ENCODE measurements around the gene SPRY4. TPM values are rescaled to one million over a fixed set of nuclear protein-coding genes. Genes with fewer than 3 reads are reported as not detected.

The SPRY4 gene
- total and polyA plus RNA-seq, 2 of the 13 experiments (the other 11 are each of a cell fraction or from before 2014, with no cell fraction given): 8.9 to 17.8 TPM

DNA sequence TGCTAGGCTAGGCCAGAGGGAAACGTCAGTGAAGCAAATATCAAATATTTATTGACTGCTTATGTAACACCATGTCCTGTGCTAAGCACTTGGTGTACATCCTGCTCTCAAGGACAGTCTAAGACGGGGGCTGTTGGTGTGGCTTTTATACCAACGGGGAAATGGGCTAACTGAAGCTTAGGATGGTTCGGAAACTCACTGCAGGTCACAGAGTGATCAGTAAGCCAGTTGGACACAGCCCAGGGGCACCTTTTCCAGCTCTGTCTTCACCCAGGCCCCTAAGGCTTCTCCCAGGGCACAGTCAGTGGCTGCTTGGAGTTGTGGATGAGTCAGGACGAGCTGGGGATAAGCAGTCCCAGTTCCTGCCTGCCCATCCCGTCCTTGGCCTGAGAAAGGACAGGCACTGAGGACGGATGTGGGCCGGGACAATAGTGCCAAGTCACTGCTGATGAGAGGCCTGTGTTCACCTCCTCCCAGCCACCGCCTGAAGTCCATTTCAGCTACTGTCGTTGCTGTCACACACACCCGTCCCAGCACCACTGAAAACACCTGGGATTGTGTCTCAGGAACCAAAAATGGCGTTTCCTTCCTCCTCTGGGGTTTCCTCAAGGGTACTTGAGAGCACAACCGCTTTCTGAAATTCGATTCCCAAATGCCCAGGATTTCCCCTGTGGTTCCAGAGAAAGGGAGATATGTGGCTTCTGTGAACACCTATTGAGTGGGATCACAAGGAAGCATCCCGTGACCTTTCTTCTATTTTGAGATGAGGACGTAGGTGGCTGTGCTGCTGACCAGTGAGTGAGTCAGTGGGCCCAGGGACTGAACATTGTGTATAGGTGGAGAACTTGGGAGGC, 17.5 kb upstream of the SPRY4 start (continued):
- TF ChIP-seq, protein P1, sequence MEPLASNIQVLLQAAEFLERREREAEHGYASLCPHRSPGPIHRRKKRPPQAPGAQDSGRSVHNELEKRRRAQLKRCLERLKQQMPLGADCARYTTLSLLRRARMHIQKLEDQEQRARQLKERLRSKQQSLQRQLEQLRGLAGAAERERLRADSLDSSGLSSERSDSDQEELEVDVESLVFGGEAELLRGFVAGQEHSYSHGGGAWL (CRISPR knock-in tag; IDR thresholded peaks at IDR 0.05): 0 out of 2 replicates have a peak, but pooled peaks have one; percentile 38
- TF ChIP-seq HES4 (CRISPR knock-in tag; IDR thresholded peaks at IDR 0.05; ENCODE audit: borderline replicate concordance) (no peak), ZKSCAN5 (CRISPR knock-in tag; IDR thresholded peaks at IDR 0.05) (0 out of 2 replicates have a peak, but pooled peaks have one; percentile 48), RORA (CRISPR knock-in tag; IDR thresholded peaks at IDR 0.05) (no peak), ZNF543 (CRISPR knock-in tag; IDR thresholded peaks at IDR 0.05) (no peak), ZNF577 (CRISPR knock-in tag; IDR thresholded peaks at IDR 0.05; ENCODE audit: borderline replicate concordance, low read depth) (no peak), ZNF562 (CRISPR knock-in tag; IDR thresholded peaks at IDR 0.05; ENCODE audit: borderline replicate concordance) (no peak), TAF1 (CRISPR knock-in tag; IDR thresholded peaks at IDR 0.05) (peak; percentile 54; the same call in 1 of the 2 replicates), GABPA (IDR thresholded peaks at IDR 0.05; ENCODE audit: low read depth, low read length) (no peak), GABPA (CRISPR knock-in tag; IDR thresholded peaks at IDR 0.05; ENCODE audit: low read depth) (0 out of 2 replicates have a peak, but pooled peaks have one; percentile 17), POLR2G (IDR thresholded peaks at IDR 0.05; ENCODE audit: low read depth, low read length) (peak; percentile 77), HOXA3 (CRISPR knock-in tag; IDR thresholded peaks at IDR 0.05) (peak; percentile 66)
- TF ChIP-seq, protein P2, sequence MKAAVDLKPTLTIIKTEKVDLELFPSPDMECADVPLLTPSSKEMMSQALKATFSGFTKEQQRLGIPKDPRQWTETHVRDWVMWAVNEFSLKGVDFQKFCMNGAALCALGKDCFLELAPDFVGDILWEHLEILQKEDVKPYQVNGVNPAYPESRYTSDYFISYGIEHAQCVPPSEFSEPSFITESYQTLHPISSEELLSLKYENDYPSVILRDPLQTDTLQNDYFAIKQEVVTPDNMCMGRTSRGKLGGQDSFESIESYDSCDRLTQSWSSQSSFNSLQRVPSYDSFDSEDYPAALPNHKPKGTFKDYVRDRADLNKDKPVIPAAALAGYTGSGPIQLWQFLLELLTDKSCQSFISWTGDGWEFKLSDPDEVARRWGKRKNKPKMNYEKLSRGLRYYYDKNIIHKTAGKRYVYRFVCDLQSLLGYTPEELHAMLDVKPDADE (CRISPR knock-in tag; IDR thresholded peaks at IDR 0.05): no peak
- TF ChIP-seq, protein P3, sequence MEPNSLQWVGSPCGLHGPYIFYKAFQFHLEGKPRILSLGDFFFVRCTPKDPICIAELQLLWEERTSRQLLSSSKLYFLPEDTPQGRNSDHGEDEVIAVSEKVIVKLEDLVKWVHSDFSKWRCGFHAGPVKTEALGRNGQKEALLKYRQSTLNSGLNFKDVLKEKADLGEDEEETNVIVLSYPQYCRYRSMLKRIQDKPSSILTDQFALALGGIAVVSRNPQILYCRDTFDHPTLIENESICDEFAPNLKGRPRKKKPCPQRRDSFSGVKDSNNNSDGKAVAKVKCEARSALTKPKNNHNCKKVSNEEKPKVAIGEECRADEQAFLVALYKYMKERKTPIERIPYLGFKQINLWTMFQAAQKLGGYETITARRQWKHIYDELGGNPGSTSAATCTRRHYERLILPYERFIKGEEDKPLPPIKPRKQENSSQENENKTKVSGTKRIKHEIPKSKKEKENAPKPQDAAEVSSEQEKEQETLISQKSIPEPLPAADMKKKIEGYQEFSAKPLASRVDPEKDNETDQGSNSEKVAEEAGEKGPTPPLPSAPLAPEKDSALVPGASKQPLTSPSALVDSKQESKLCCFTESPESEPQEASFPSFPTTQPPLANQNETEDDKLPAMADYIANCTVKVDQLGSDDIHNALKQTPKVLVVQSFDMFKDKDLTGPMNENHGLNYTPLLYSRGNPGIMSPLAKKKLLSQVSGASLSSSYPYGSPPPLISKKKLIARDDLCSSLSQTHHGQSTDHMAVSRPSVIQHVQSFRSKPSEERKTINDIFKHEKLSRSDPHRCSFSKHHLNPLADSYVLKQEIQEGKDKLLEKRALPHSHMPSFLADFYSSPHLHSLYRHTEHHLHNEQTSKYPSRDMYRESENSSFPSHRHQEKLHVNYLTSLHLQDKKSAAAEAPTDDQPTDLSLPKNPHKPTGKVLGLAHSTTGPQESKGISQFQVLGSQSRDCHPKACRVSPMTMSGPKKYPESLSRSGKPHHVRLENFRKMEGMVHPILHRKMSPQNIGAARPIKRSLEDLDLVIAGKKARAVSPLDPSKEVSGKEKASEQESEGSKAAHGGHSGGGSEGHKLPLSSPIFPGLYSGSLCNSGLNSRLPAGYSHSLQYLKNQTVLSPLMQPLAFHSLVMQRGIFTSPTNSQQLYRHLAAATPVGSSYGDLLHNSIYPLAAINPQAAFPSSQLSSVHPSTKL (CRISPR knock-in tag; IDR thresholded peaks at IDR 0.05): peak; percentile 53; the same call in 1 of the 2 replicates
- TF ChIP-seq, protein P4, sequence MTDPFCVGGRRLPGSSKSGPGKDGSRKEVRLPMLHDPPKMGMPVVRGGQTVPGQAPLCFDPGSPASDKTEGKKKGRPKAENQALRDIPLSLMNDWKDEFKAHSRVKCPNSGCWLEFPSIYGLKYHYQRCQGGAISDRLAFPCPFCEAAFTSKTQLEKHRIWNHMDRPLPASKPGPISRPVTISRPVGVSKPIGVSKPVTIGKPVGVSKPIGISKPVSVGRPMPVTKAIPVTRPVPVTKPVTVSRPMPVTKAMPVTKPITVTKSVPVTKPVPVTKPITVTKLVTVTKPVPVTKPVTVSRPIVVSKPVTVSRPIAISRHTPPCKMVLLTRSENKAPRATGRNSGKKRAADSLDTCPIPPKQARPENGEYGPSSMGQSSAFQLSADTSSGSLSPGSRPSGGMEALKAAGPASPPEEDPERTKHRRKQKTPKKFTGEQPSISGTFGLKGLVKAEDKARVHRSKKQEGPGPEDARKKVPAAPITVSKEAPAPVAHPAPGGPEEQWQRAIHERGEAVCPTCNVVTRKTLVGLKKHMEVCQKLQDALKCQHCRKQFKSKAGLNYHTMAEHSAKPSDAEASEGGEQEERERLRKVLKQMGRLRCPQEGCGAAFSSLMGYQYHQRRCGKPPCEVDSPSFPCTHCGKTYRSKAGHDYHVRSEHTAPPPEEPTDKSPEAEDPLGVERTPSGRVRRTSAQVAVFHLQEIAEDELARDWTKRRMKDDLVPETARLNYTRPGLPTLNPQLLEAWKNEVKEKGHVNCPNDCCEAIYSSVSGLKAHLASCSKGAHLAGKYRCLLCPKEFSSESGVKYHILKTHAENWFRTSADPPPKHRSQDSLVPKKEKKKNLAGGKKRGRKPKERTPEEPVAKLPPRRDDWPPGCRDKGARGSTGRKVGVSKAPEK (CRISPR knock-in tag; IDR thresholded peaks at IDR 0.05; ENCODE audit: borderline replicate concordance): no peak
- TF ChIP-seq, protein P5, sequence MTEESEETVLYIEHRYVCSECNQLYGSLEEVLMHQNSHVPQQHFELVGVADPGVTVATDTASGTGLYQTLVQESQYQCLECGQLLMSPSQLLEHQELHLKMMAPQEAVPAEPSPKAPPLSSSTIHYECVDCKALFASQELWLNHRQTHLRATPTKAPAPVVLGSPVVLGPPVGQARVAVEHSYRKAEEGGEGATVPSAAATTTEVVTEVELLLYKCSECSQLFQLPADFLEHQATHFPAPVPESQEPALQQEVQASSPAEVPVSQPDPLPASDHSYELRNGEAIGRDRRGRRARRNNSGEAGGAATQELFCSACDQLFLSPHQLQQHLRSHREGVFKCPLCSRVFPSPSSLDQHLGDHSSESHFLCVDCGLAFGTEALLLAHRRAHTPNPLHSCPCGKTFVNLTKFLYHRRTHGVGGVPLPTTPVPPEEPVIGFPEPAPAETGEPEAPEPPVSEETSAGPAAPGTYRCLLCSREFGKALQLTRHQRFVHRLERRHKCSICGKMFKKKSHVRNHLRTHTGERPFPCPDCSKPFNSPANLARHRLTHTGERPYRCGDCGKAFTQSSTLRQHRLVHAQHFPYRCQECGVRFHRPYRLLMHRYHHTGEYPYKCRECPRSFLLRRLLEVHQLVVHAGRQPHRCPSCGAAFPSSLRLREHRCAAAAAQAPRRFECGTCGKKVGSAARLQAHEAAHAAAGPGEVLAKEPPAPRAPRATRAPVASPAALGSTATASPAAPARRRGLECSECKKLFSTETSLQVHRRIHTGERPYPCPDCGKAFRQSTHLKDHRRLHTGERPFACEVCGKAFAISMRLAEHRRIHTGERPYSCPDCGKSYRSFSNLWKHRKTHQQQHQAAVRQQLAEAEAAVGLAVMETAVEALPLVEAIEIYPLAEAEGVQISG (CRISPR knock-in tag; IDR thresholded peaks at IDR 0.05): peak; percentile 23; the same call in 1 of the 2 replicates

All from HepG2 (cell line).